ENCODE measurements around the gene RINL.

DNA sequence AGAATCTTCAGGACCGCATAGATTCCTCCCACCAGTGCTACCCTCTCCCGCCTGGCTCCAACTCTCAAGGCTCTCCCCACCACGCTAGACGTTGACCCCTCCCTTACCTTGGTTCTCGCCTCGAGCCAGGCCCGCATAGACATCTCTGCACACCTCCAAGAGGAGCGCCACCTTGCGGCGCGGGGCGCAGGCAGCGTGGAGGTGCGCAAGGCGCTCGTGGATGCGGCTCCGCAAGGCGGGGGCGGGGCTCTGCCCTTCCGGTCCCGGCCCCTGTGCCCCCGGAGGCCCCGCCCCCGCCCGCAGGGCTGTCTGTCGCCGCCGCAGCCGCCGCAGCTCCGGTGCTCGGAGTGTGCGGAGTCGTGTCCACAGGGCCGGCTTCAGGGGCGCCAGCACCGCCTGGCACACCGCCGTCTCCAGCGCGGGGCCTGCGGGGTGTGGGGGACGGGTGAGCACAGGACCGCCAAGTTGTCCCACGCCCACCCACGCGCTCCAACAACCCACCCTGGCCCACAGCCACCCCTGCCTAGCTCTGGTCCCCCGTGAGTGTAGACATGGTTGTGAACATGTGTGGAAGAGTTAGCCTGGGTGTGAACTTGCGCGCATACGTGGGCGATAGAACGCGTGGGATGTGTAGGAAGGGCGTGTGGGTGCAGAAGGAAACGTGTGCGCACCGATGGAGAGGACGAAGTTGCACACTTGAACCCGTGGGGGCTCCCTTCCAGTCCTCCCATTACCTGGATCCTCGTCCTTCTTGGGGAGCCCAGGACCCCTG, 8.1 kb downstream of the RINL start:
- TF ChIP-seq POLR2A (IDR thresholded peaks at IDR 0.05; ENCODE audit: low read length) (peak; percentile 41), GATA1 (IDR thresholded peaks at IDR 0.05; ENCODE audit: low read depth, low read length) (no peak)
